Stimulated activated CD4-positive, alpha-beta T cell treated with anti-CD3 and anti-CD28 coated beads, TNF-alpha, amount 100 ng/mL, for 24 hours (primary cell): Measurements from ENCODE around the gene HYAL1.
"Not testable (repeated sequence)": the region's sequence is repeated elsewhere in the genome, so short reads cannot be mapped to it uniquely, and the experiment has no call there.

Source experiments
- DNase-seq, 3 experiments: peaks; one replicate each; pipeline ENCODE4 v3.0.0-alpha.2; 2020; ENCODE audit warnings: low read depth in 3 of 3

Gene HYAL1

DNA sequence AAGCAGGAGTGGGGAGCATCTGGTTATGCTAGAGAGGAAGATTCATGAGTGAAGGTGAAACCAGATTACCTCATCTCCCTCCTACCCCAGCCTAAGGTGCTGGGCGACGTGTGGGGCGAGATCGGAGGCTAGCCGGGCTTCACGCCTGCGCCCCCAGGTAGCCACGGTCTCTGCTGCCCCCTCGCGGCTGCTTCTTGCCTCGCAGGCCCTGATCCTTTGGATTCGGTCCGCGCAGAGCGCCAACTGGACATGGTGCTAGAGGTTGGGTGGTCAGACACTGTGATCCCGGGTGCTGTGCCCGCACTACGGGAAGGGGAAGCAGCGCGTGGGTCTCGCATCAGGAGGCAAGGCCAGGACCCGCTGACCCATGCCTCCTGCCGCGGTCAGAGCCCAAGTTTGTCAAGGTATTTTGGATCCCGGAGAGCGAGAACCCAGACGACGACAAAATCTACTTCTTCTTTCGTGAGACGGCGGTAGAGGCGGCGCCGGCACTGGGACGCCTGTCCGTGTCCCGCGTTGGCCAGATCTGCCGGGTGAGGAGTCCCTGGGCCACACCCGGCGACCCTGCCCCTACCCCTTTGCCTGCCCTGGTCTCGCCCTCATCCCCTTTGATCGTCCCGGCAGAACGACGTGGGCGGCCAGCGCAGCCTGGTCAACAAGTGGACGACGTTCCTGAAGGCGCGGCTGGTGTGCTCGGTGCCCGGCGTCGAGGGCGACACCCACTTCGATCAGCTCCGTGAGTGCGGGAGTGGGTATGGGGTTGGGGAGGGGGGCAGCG is 30.3 kb downstream of the HYAL1 start:
- DNase-seq: peak; percentile 82 to 90 (median 84)

DNA sequence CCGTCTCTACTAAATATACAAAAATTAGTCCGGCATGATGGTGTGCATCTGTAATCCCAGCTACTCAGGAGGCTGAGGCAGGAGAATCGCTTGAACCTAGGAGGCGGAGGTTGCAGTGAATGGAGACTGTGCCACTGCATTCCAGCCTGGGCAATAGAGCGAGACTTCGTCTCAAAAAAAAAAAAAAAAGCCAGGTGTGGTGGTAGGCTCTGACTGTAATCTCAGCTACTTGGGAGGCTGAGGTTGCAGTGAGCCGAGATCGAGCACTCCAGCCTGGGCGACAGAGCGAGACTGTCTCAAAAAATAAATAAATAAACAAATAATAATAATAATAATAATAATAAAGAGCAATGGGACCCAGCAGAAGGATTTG is 30.9 kb downstream of the HYAL1 start:
- not testable (repeated sequence) for DNase-seq

DNA sequence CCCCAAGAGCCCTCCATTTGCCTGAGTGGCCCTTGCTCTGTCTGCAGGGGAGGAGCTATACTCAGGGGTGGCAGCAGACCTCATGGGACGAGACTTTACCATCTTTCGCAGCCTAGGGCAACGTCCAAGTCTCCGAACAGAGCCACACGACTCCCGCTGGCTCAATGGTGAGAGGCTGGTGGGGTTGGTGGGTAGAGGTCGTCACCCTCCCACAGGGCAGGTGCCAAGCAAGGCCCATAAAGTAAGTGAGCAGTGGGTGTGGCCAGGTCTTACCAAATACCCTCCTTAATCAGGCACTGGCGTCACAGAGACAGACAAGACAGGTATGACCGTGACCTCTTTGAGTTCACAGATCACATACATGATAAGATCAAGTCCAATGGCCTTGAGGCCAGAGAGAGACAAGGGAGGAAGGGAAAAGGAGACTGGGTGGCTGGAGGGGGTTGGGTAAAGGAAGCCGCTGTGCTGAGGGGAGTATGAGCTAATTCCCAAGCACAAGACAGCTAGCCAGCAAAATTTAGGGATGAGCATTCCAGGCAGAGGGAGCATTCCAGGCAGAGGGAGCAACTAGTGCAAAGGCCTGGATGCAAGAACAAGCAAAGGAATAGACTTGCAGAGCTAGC is 31.9 kb downstream of the HYAL1 start:
- no peak for DNase-seq

DNA sequence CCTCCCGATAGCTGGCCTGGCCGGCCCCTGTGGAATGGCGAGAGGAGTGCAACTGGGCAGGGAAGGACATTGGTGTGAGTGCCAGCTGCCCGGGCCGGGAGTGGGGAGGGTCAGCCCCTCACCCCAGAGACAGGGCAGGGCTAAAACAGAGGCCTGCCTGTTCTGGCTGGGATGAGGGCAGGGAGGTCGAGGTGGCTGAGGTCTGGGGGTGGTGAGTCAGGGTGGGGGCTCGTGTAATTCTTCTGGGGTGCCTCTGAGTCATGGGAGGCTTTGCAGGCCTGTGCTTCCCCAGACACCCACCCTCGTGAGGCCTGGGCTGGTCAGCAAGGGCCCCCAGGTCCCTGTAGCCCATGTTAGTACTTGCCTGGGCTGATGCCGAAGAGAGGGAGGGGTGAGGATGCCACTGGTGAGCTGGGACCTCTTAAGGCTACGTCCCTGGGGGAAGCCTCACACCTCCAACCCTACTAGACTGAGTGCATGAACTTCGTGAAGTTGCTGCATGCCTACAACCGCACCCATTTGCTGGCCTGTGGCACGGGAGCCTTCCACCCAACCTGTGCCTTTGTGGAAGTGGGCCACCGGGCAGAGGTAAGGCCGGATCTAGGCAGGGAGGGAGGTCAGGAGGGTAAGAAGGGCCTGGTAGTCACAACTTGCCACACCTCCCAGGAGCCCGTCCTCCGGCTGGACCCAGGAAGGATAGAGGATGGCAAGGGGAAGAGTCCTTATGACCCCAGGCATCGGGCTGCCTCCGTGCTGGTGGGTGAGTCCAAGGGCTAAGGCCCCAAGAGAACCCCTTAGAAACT is 32.8 kb downstream of the HYAL1 start:
- no peak for DNase-seq

DNA sequence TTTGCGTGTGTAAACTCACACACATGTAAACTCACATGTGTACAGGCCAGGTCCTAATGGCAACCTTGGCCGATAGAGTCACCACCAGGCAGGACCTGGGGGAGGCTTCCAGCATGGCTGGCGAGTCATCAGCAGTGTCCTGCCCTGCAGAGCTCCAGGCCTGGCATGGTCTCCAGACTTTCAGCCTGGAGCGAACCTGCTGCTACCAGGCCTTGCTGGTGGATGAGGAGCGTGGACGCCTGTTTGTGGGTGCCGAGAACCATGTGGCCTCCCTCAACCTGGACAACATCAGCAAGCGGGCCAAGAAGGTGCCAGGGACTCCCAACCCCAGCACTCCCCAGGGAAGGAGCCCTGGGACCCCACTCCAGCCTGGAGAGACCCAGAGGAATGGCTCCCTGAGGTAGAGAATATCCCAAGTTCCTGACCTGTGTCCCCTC is 33.4 kb downstream of the HYAL1 start:
- DNase-seq: no peak

DNA sequence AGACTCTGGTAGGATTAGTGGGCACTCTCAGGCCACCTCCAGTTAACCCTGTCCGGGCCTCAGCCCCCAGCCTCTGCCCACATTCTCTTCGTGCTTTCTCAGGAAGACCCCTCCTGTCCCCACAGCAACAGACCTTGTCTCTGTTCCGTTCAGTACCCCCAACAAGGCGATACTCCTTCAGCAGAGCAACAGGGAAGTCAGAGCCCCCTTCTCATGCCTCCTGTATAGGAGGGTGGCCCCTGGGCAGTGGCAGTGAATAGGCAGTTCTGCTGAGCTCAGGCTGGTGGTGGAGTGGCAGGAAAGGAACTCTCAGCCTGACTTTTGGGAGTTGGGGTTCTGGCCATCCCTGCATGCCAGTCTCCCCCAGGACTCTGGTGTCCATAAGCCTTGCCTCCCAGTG is 33.9 kb downstream of the HYAL1 start:
- no peak for DNase-seq

DNA sequence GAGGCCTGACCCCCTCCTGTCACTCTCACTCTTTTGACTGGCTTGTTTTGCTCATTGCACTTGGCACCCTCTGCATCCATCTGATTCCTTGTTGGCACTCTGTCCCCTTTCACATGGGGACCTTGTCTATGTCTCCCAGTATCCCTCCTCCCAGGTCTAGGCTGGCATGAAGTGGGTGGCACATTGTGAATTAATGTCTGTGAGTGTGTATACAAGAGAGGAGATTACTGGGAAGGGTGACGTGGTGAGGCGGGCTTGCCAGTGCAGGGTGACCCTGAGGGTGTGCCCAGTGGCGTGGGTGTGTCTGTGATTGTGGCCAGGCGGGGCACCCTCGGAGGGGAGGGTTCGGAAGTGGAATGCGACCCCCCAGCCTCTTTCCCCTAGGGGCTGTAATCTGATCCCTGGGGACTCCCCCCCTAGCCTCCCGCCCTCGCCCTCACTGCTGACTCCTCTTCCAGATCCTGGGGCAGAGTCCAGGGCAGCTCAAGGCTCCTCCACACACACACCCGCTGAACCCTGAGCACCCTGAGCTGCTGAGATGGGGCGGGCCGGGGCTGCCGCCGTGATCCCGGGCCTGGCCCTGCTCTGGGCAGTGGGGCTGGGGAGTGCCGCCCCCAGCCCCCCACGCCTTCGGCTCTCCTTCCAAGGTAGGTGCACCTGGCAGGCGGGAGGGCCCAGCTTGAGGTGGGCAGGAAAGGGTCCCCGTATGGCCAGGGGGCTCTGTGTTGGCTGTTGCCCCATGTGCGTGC is 34.5 kb downstream of the HYAL1 start, which contains the start of gene SEMA3B:
TSS of gene SEMA3B (plus strand) at position 445 of the 749 bp plus-strand sequence. CDS start at position 539, 94 bp downstream.
- no peak for DNase-seq

DNA sequence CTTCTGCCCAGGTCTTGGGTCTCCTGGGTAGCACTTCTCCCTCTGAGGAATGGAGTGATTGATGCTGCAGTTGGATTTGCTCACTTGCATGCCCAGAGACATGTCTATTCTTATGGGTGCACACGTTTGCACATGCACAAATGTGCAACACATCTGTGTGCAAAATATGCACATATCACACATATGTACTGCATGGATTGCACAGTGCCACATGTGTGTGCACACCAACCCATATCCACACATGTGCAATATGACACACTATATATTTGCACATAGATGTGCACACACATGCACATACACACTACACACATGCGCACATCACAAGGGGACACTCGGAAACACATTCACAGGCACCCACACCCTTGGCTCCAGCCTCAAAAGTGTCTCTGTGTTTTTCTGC is 35.1 kb downstream of the HYAL1 start:
- no peak for DNase-seq

DNA sequence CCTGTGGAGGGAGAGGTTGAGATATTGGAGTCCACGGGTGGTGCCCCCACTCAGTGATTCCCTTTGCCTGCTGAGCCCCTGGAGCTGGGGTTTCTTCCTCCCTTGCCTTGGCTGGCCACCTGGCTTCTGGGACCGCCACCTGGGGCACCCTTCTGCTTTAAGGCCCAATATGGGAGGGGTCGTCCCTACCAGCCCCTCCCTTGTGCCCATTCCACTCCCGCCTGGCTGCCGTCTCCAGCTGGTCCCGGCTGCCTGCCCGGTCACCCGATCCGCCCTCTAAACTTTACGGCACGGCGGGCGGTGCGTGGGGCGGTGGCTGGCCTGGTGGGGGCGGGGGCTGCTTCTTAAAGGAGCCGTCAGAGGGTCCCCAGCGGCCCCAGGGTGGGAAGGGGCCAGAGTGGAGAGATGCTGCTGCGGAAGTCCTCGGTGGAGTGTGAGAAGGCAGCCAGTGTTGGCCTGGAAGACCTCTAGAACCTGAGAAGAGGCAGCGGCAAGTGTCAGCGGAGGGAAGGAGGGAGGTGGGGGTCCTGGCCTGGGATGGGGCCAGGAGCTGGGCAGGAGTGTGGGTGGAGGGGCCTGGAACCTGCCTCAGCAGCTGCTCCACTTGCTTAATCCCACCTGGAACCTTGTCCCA is 36.0 kb downstream of the HYAL1 start:
- no peak for DNase-seq

DNA sequence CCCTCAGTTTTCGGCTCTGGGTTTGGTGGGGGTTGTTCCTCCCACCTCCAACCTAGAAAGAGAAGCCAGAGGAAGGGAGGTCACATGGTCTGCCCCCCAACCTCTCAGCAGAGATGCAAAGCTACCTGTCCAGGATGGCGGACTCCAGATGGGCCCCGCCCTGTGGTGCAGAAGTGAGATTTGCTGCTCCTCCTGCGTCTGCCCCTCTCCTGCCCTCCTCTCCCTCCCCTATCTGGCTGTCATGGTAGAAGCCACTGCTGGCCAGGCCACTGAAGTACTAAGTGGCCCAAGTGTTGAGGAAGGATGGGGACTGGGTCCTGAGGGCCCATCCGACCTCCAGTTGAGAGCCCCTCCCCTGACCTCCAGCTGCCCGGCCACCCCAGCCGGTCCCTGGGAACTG is 36.5 kb downstream of the HYAL1 start:
- no peak for DNase-seq

DNA sequence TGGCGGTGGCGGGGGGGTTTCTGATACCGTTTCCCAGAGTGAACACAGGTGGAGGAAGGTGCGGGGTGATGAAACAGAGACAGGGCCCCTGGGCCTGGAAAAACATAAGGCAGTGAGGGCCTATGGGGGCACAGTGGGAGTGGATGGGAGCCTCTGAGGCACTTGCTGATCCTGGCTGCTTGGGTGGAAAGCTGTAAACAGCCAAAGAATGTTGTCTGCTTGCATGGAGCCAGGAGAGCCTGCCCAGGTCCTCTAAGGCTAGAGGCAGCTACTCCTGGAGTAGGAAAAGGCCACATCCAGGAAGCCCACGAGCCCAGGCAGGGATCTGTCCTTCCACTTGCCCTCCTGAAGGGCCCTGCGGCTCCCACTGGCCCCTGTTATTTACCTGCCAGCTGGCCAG is 37.4 kb downstream of the HYAL1 start:
- DNase-seq: no peak

DNA sequence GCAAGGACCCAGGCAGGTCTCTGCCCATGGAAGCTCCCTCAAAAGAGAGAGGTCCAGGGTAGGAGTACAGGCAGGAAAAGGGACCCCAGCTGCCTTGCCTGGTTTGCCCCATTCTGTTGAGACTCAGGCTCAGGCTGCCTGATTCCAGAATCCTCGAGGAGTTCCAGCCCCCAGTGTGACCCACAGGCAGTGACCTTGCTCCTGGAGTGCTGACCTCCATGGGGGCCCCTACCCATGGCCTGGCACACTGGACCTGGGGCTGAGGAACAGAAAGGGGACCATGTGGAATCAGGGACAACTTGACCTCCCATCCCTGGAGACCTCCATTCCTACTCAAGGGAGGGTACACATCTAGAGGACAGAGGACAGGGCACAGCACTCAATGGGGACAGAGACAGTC is 37.8 kb downstream of the HYAL1 start:
- no peak for DNase-seq

DNA sequence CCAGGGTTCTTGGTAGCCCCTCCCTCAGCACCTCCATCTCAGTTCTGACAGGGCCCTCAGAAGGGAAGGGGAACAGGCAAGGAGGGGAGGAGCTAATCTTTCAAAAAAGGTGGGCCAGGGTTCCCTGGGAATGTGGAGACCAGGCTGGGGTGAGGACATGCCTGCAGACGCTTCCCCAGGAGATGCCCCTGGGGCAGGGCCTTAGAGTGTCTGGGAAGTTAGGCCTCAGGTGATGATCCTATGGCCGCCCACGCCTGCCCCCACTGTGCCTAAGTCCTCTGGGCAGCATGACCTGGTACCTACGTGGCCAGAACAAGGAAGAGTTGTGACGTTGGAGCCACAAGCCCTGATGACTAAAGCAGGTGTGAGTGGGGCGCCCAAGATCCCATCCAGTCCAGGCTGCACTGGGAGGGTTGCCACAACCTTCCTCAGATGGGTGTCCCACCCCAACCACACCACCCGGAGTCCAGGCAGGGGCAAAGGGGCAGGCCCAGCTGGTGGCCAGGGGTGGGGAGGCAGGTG is 38.3 kb downstream of the HYAL1 start:
- DNase-seq: no peak

DNA sequence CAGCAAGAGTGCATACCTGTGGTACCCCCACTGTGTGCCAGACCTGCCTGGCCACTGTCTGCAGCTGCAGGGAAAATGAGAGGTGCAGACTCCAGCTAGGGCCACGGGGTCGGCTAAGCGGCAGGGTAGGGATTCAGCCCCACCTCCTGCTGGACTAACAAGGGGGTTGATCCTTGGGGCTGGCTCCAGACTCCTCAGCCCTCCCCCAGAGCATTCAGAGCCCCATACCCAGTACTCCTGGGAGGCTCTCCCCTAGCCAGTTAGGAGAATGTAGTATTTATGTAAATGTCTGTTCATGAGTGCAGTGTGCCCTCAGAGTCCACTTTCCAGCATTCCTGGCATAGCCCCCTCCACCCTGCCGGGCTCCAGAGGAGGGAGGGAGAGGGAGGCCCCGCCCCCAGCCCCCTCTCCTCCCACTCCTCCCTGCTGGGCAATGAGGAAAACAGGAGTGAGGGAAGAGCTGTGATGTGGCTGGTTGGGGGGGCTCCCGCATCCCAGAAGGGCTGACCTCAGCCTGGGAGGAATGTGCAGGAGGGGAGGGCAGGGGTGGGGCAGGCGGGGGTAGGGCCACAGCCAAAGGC is 38.9 kb downstream of the HYAL1 start:
- DNase-seq: no peak

DNA sequence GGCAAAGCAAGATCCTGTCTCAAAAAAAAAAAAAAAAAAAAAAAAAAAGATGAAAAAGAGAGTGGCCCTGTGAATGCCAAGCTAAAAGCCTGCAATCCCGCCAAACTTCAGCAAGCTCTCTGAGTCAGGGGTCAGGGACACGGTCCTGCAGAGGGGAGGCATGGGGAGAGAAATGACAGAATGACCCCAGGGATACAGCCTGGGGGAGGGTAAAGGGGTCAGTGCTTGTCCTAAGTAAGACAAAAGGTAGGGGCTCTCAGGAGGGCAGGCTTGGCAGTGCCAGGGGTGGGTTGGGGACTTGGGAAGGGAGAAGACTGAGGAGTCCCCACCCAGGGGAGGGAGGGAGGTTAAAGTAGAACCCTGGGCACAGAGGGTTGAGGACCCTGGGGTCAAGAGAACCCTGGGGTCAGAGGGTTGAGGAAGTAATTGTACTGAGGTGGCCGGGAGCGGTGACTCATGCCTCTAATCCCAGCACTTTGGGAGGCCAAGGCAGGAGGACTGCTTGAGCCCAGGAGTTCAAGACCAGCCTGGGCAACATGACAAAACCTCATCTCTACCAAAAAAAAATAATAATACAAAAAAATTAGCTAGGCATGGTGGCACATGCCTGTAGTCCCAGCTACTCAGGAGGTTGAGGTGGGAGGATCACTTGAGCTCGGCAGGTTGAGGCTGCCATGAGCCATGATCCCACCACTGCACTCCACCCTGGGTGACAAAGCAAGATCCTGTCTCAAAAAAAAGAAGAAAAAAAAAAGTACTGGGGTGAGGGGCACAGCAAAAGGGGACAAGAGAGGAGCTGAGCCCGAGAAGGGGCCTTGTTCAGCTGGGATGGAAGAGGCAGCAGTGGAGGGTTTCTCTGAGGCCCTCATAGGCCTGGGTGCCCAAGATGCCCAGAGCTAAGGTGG is 39.6 kb downstream of the HYAL1 start:
- no peak for DNase-seq

DNA sequence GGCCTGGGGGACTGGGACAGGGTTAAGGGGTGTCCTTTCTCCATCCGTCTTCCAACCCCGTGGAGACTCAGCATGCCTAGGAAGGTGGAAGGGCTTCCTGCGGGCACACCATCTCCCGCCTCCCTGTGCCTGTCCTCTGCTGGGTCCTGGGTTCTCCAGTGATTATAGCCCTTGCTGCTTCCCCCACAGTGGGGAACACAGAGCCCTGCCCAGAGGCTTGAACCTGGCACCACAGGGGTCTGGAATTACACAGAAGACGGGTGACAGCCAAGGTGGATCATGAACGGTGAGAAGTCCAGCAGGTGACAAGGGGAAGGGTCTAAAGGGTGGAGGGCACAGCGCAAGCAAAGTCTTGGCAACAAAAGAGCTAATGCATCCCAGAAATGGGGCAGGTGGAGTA is 40.6 kb downstream of the HYAL1 start:
- no peak for DNase-seq

DNA sequence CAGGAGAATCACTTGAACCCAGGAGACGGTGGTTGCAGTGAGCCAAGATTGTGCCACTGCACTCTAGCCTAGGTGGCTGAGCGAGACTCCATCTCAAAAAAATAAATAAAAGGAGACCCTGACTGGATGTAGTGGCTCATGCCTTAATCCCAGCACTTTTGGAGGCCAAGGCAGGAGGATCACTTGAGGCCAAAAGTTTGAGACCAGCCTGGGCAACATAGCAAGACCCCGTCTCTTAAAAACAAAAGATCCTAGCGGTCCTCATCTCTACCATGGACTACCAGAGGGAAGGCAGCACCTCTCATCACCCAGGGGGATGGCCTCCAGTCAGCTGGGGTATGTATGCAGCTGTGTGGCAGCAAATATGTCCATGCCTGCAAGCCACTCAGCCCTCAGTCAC is 41.2 kb downstream of the HYAL1 start:
- DNase-seq: not testable (repeated sequence)

DNA sequence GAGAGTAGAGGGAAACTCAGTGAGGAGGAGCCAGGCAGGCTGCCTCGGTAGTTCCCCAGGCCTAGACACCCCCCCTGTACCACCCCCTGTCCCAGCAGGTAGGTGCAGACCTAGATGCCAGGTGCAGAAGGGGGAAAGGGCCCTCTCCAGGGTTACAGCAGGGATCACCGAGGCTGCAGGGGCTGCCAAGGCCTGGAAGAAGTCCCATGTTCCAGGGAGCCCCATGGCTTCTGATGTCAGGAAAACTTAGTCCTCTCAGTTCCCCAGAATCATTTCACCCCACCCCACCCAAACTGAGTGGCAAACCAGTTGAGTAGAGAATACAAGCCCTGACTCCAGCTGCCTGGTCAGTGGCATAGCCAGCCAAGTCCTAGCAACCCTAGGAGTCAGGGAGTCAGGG is 41.9 kb downstream of the HYAL1 start:
- no peak for DNase-seq

DNA sequence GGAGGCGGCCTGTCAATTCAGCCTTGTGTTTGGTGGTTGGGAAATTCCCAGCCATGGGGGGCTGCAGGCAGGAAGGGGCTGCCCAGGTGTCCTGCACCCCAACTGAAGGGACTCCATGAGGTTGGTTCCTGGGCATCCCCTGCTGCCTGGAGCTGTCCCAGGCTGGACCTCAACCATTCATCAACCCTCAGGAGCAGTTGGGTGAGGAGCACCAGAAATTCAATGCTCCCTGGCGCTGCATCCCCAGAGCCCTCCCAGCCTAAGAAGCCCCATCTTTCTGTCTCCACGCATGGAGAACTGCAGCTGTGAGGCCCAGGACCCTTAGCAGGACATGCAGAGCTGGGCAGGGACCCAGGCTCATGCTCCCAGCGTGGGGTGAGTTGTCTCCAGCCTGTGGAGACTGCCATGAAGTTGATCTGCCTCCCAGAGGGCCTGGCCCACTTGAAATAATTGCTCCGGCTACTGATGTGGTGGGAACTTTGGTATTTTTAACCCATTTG is 42.4 kb downstream of the HYAL1 start:
- DNase-seq: no peak
